ENCODE results near the gene KIF2A. TPM values are rescaled to one million over a fixed set of nuclear protein-coding genes. Genes with fewer than 3 reads are reported as not detected.

The KIF2A gene
- total and polyA plus RNA-seq, 4 donors = 57.4 to 169 (median 79.8) TPM

- Histone ChIP-seq H3K27ac (ENCODE audit: low read depth, low read length) (no peak overlapping the region), H3K4me3 (ENCODE audit: low read depth, low read length) (no peak overlapping the region), H3K4me1 (ENCODE audit: control insufficient read depth, insufficient read depth, low read length) (no peaks in the 10 kb centered on the region), H3K27me3 (ENCODE audit: control insufficient read depth, insufficient read depth, low read length) (no peaks in the 10 kb centered on the region), H3K9me3 (ENCODE audit: control insufficient read depth, insufficient read depth, low read length) (no peaks in the 10 kb centered on the region), H3K36me3 (ENCODE audit: control insufficient read depth, insufficient read depth, low read length) (peaks cover 18% of the 10 kb centered on the region)
- no peak for DNase-seq (ENCODE audit: low read depth in 4 of 6, low spot score in 6 of 6)
- 100% methylated on average over 1 of the region's 2 CpGs for WGBS (ENCODE audit: insufficient coverage)
These were observed 79.9 kb downstream of the KIF2A start for GRCh38 chr5:62385816-62386400.

DNA sequence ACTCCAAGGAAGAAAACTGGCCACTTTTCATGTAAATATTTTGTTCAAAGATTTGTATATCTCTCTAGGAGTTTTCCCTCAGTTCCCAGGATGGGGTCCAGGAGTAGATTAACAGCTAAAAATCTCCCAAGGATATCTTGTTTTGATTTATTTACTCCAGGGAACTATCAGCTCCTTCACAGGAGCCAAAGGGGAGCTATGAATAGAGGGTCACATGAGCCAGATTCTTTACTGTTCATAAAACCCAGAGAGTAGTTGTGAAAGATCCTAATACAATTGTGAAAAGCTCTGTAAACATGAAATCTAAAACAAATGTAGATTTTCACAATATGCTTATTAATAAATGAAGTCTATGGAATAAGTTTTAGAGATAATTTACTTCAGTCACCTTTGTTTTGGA is 80.8 kb downstream of the KIF2A start:
- DNase-seq (ENCODE audit: low read depth in 4 of 6, low spot score in 6 of 6) = no peak
- Histone ChIP-seq H3K9me3 (ENCODE audit: control insufficient read depth, insufficient read depth, low read length) (no peaks in the 10 kb centered on the region), H3K27me3 (ENCODE audit: control insufficient read depth, insufficient read depth, low read length) (no peaks in the 10 kb centered on the region), H3K4me3 (ENCODE audit: low read depth, low read length) (no peak overlapping the region), H3K27ac (ENCODE audit: low read depth, low read length) (no peak overlapping the region), H3K4me1 (ENCODE audit: control insufficient read depth, insufficient read depth, low read length) (no peaks in the 10 kb centered on the region), H3K36me3 (ENCODE audit: control insufficient read depth, insufficient read depth, low read length) (peaks cover 15% of the 10 kb centered on the region)

GRCh38 chr5:62395210-62395950 is 89.4 kb downstream of the KIF2A start:
- WGBS (ENCODE audit: insufficient coverage) = 100% methylated on average over 3 of the region's 5 CpGs
- H3K9me3 ChIP-seq (ENCODE audit: control insufficient read depth, insufficient read depth, low read length) = no peaks in the 10 kb centered on the region
- no peak for DNase-seq (ENCODE audit: low read depth in 4 of 6, low spot score in 6 of 6)
- H3K4me1 ChIP-seq (ENCODE audit: control insufficient read depth, insufficient read depth, low read length) = no peaks in the 10 kb centered on the region
- H3K27ac ChIP-seq (ENCODE audit: low read depth, low read length) = no peak overlapping the region
- H3K36me3 ChIP-seq (ENCODE audit: control insufficient read depth, insufficient read depth, low read length) = peaks cover 33% of the 10 kb centered on the region
- no peaks in the 10 kb centered on the region for H3K27me3 ChIP-seq (ENCODE audit: control insufficient read depth, insufficient read depth, low read length)
- no peak overlapping the region for H3K4me3 ChIP-seq (ENCODE audit: low read depth, low read length)

DNA sequence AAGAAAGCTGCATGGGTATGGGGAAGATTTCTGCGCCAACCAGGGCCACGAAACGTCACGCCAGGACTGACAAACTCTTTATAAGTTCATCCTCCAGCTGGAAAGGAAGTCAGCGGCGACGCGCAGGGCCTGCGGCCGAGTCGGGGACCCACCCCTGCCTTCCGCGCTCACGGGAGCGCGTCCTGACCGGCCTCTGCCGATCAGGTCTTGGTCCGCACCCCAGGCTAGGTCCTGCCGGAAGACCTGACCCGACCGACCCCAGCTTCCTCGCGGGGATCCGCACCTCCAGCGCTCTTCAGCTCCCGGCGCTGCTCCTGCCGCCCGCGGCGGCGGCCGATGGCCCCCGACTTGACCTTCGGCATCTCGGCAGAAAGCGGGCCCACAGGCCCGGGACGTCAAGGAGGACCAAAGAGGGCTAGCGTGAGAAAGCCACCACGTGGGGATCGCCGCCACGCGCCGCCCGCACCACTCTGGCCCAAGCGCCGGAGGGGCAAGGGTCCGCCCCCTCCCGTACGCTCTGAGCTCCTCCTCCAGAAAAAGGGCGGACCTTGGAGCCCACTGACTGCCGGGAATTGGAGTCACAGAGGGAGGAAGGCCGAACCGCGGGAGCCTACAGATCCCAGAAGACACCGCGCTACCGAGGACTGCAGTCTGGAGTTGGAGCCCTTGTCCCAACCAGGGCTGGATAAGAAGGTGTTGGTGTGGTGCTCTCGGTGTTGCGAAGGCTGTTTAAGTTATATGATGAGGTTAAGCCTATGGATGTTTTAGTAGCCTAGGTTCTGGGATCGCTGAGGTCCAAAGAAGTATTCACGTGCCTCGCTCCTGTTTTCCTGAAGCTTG is 97.6 kb downstream of the KIF2A start, which contains the start of gene DIMT1:
DIMT1 (minus strand) TSS at position 495 of the 840 bp plus-strand sequence; CDS start at position 362, 133 bp downstream.
- under 1% methylated on average over 63 of the region's 66 CpGs for WGBS (ENCODE audit: insufficient coverage)
- Histone ChIP-seq H3K27ac (ENCODE audit: low read depth, low read length) (peak within 1 kb of the TSS; percentile 85), H3K27me3 (ENCODE audit: control insufficient read depth, insufficient read depth, low read length) (no peaks in the 10 kb centered on the region), H3K9me3 (ENCODE audit: control insufficient read depth, insufficient read depth, low read length) (no peaks in the 10 kb centered on the region), H3K4me3 (ENCODE audit: low read depth, low read length) (peak within 1 kb of the TSS; percentile 71), H3K36me3 (ENCODE audit: control insufficient read depth, insufficient read depth, low read length) (peaks cover 19% of the 10 kb centered on the region), H3K4me1 (ENCODE audit: control insufficient read depth, insufficient read depth, low read length) (no peaks in the 10 kb centered on the region)
- peak; percentile 88 to 99 (median 94) for DNase-seq (ENCODE audit: low read depth in 4 of 6, low spot score in 6 of 6)

GRCh38 chr5:62412549-62413329 is 106.7 kb downstream of the KIF2A start, which contains the start of gene IPO11:
Gene IPO11, plus strand, starts transcription at chr5:62412763. Its CDS starts 24,517 bp downstream, at chr5:62437280.
- WGBS (ENCODE audit: insufficient coverage) = under 1% methylated on average over 66 of the region's 66 CpGs
- H3K4me1 ChIP-seq (ENCODE audit: control insufficient read depth, insufficient read depth, low read length) = peaks cover 5% of the 10 kb centered on the region
- peak within 1 kb of the TSS; percentile 88 for H3K4me3 ChIP-seq (ENCODE audit: low read depth, low read length)
- no peaks in the 10 kb centered on the region for H3K9me3 ChIP-seq (ENCODE audit: control insufficient read depth, insufficient read depth, low read length)
- peak; percentile 96 to 100 (median 98) for DNase-seq (ENCODE audit: low read depth in 4 of 6, low spot score in 6 of 6)
- H3K36me3 ChIP-seq (ENCODE audit: control insufficient read depth, insufficient read depth, low read length) = no peaks in the 10 kb centered on the region
- H3K27me3 ChIP-seq (ENCODE audit: control insufficient read depth, insufficient read depth, low read length) = no peaks in the 10 kb centered on the region
- H3K27ac ChIP-seq (ENCODE audit: low read depth, low read length) = peak within 1 kb of the TSS; percentile 58

- no peak for DNase-seq (ENCODE audit: low read depth in 4 of 6, low spot score in 6 of 6)
- Histone ChIP-seq H3K4me1 (ENCODE audit: control insufficient read depth, insufficient read depth, low read length) (peaks cover 5% of the 10 kb centered on the region), H3K4me3 (ENCODE audit: low read depth, low read length) (peak overlapping the region; percentile 88), H3K36me3 (ENCODE audit: control insufficient read depth, insufficient read depth, low read length) (no peaks in the 10 kb centered on the region), H3K9me3 (ENCODE audit: control insufficient read depth, insufficient read depth, low read length) (no peaks in the 10 kb centered on the region), H3K27me3 (ENCODE audit: control insufficient read depth, insufficient read depth, low read length) (no peaks in the 10 kb centered on the region), H3K27ac (ENCODE audit: low read depth, low read length) (no peak overlapping the region)
- WGBS (ENCODE audit: insufficient coverage) = no CpG with 5 or more reads among the region's 3 CpGs
These were observed 107.7 kb downstream of the KIF2A start for GRCh38 chr5:62413711-62414110.

DNA sequence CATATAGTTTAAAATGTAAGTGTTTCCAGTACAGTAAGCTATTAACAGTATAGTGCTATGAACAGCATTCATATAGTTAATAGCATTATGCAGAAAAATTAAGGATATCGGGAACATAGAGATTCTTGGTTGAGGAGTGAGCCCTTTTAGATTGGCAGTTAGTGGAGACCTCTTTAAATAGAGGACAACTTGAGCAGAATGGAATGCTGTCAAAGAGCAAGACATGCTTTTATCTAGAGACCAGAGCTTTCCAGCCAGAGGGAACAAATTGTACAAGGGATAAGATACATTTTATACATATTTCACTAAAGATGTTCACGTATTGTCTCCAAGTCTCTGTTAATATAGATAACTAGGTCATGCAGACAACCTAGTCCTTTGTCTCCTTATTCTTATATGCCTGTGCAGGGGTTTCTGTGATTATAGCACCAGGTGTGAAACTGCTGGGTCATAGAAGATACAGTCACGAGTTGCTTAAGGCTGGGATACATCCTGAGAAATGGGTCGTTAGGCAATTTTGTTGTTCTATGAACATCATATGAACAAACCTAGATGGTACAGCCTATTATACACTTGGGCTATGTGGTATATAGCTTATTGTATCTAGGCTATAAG is 112.6 kb downstream of the KIF2A start:
- H3K4me3 ChIP-seq (ENCODE audit: low read depth, low read length) = no peak overlapping the region
- no peaks in the 10 kb centered on the region for H3K4me1 ChIP-seq (ENCODE audit: control insufficient read depth, insufficient read depth, low read length)
- no peak overlapping the region for H3K27ac ChIP-seq (ENCODE audit: low read depth, low read length)
- no peaks in the 10 kb centered on the region for H3K36me3 ChIP-seq (ENCODE audit: control insufficient read depth, insufficient read depth, low read length)
- DNase-seq (ENCODE audit: low read depth in 4 of 6, low spot score in 6 of 6) = no peak
- WGBS (ENCODE audit: insufficient coverage) = 100% methylated on average over 1 of the region's 4 CpGs
- no peaks in the 10 kb centered on the region for H3K27me3 ChIP-seq (ENCODE audit: control insufficient read depth, insufficient read depth, low read length)
- H3K9me3 ChIP-seq (ENCODE audit: control insufficient read depth, insufficient read depth, low read length) = no peaks in the 10 kb centered on the region

DNA sequence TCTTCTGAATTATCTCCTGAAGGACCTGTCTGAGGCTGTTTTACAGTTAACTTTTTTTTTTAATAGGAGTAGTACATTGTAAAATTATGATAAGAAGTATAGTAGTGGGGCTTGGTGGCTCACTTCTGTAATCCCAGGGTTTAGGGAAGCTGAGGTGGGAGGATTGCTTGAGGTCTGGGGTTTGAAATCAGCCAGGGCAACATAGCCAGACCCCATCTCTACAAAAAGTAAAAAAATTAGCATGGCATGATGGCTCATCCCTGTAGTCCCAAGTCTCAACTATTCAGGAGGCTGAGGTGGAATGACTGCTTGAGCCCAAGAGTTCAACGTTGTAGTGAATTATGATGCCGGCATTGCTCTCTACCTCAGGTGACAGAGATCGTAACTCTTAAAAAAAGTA is 113.6 kb downstream of the KIF2A start:
- H3K4me3 ChIP-seq (ENCODE audit: low read depth, low read length) = no peak overlapping the region
- no peak overlapping the region for H3K27ac ChIP-seq (ENCODE audit: low read depth, low read length)
- H3K27me3 ChIP-seq (ENCODE audit: control insufficient read depth, insufficient read depth, low read length) = no peaks in the 10 kb centered on the region
- no peak for DNase-seq (ENCODE audit: low read depth in 4 of 6, low spot score in 6 of 6)
- no peaks in the 10 kb centered on the region for H3K36me3 ChIP-seq (ENCODE audit: control insufficient read depth, insufficient read depth, low read length)
- no peaks in the 10 kb centered on the region for H3K9me3 ChIP-seq (ENCODE audit: control insufficient read depth, insufficient read depth, low read length)
- no peaks in the 10 kb centered on the region for H3K4me1 ChIP-seq (ENCODE audit: control insufficient read depth, insufficient read depth, low read length)
- 100% methylated on average over 2 of the region's 3 CpGs for WGBS (ENCODE audit: insufficient coverage)

DNA sequence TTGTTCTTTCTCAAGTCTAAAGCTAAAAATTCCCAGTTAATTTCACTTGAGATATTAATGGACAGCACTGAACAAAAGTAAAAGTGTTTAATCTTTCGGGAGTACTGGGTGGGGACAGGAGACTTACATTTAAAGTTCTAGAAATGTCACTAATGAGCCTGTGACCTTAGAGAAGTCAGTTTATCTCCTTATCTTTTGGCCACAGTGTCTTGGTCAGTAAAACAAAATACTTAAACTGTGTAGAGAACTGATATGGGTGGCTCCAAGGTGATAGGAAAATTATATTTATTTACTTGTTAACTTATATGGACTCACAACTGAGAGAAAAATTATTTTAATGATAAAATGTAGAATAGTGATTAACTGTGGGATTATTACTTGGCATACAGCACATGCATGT is 115.4 kb downstream of the KIF2A start:
- Histone ChIP-seq H3K4me3 (ENCODE audit: low read depth, low read length) (no peak overlapping the region), H3K27ac (ENCODE audit: low read depth, low read length) (no peak overlapping the region), H3K4me1 (ENCODE audit: control insufficient read depth, insufficient read depth, low read length) (no peaks in the 10 kb centered on the region), H3K27me3 (ENCODE audit: control insufficient read depth, insufficient read depth, low read length) (no peaks in the 10 kb centered on the region), H3K9me3 (ENCODE audit: control insufficient read depth, insufficient read depth, low read length) (no peaks in the 10 kb centered on the region), H3K36me3 (ENCODE audit: control insufficient read depth, insufficient read depth, low read length) (no peaks in the 10 kb centered on the region)
- no peak for DNase-seq (ENCODE audit: low read depth in 4 of 6, low spot score in 6 of 6)
- 100% methylated on average over 1 of the region's 1 CpG for WGBS (ENCODE audit: insufficient coverage)

All from spinal cord (tissue), 10 donors.